WERI-Rb-1 (cell line): Measurements from ENCODE around the gene SORCS2.

Experiments
- DNase-seq: peaks from one replicate; pipeline ENCODE4 v3.0.0-alpha.2; 2020
- H3K27ac ChIP-seq: fragments of 250-450 bp; sonication (Bioruptor Pico); 2 replicates; pipeline ENCODE4 v1.5.1; 2020; ENCODE audit warnings: mild to moderate bottlenecking, moderate library complexity
- H3K27me3 ChIP-seq: fragments of 250-450 bp; sonication (Bioruptor Pico); 2 replicates; pipeline ENCODE4 v1.5.1; 2021; ENCODE audit warnings: mild to moderate bottlenecking, low read depth, moderate library complexity; ENCODE audit not compliant: insufficient read depth, severe bottlenecking
- H3K36me3 ChIP-seq: fragments of 250-450 bp; sonication (Bioruptor Pico); 2 replicates; pipeline ENCODE4 v1.5.1; 2020; ENCODE audit warnings: mild to moderate bottlenecking, moderate library complexity
- H3K4me3 ChIP-seq: 2 replicates; pipeline ENCODE4 v1.5.1; 2011; ENCODE audit warnings: low read depth, mild to moderate bottlenecking, control low read depth, low read length
- H3K9me3 ChIP-seq: fragments of 250-450 bp; sonication (Bioruptor Pico); 2 replicates; pipeline ENCODE4 v1.5.1; 2021; ENCODE audit warnings: mild to moderate bottlenecking, moderate library complexity; ENCODE audit not compliant: severe bottlenecking
- TF ChIP-seq, protein P1 (sequence below): IDR thresholded peaks from 2 replicates; pipeline ENCODE4 v1.5.1; 2011; ENCODE audit warnings: low read depth, mild to moderate bottlenecking, control low read depth, inconsistent platforms, low read length

Gene SORCS2

GRCh38 chr4:7717946-7718490, 525.7 kb downstream of the SORCS2 start:
- H3K36me3 ChIP-seq = peaks cover 27% of the 10 kb centered on the region
- TF ChIP-seq, protein P1, sequence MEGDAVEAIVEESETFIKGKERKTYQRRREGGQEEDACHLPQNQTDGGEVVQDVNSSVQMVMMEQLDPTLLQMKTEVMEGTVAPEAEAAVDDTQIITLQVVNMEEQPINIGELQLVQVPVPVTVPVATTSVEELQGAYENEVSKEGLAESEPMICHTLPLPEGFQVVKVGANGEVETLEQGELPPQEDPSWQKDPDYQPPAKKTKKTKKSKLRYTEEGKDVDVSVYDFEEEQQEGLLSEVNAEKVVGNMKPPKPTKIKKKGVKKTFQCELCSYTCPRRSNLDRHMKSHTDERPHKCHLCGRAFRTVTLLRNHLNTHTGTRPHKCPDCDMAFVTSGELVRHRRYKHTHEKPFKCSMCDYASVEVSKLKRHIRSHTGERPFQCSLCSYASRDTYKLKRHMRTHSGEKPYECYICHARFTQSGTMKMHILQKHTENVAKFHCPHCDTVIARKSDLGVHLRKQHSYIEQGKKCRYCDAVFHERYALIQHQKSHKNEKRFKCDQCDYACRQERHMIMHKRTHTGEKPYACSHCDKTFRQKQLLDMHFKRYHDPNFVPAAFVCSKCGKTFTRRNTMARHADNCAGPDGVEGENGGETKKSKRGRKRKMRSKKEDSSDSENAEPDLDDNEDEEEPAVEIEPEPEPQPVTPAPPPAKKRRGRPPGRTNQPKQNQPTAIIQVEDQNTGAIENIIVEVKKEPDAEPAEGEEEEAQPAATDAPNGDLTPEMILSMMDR = no peak
- H3K4me3 ChIP-seq = no peak overlapping the region
- H3K9me3 ChIP-seq = no peaks in the 10 kb centered on the region
- no peak overlapping the region for H3K27ac ChIP-seq
- DNase-seq = no peak
- no peaks in the 10 kb centered on the region for H3K27me3 ChIP-seq

DNA sequence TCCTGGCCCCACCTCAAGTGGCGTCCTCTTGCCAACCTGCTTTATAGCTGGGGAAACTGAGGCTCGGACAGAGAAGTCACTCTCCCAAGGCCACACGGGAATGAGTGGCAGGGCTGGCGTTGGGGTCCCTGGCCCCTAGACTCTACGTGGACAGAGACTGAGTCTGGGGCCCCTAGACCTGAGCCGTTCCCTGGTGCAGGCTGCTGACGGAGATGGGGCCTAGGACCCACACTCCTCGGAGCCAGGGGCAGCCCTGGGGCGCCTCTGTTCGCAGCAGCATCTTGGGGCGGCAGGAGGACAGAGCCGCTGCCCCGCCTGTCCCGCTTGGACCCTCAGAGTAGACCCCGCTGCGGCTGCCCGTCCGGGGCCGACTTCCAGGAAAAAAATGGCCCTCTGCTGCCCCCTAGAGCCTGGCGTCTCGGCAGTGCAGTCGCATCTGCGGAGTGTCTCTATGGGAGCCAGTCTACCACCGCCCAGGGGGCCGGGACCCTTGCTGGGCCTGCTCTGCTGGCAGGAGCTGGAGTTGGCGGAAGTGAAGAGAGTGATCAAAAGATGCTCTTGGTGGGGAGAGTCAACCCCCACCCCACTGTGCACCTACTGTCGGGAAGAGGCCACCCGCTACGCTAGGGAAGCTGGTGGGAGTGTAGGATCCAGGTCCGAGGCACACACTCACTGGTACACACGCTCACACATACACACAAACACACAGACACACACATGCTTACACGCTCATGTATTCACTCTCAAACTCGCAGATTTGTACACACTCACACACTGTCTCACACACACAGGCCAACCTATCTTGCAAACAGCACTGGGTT, 527.2 kb downstream of the SORCS2 start:
- peak; percentile 81 for DNase-seq
- peaks cover 21% of the 10 kb centered on the region for H3K36me3 ChIP-seq
- no peaks in the 10 kb centered on the region for H3K9me3 ChIP-seq
- H3K4me3 ChIP-seq = no peak overlapping the region
- no peak overlapping the region for H3K27ac ChIP-seq
- TF ChIP-seq, protein P1 = peak; percentile 85
- H3K27me3 ChIP-seq = no peaks in the 10 kb centered on the region

- no peaks in the 10 kb centered on the region for H3K9me3 ChIP-seq
- no peaks in the 10 kb centered on the region for H3K27me3 ChIP-seq
- no peak for DNase-seq
- peaks cover 25% of the 10 kb centered on the region for H3K36me3 ChIP-seq
- no peak overlapping the region for H3K4me3 ChIP-seq
- TF ChIP-seq, protein P1 = 0 out of 2 replicates have a peak, but pooled peaks have one; percentile 4
- no peak overlapping the region for H3K27ac ChIP-seq
Observed at GRCh38 chr4:7721984-7722551, 529.7 kb downstream of the SORCS2 start.

- TF ChIP-seq, protein P1 = no peak
- DNase-seq = no peak
- Histone ChIP-seq H3K27ac (no peak overlapping the region), H3K27me3 (no peaks in the 10 kb centered on the region), H3K9me3 (no peaks in the 10 kb centered on the region), H3K4me3 (no peak overlapping the region), H3K36me3 (peaks cover 28% of the 10 kb centered on the region)
Observed at GRCh38 chr4:7722766-7723387, 530.5 kb downstream of the SORCS2 start.

GRCh38 chr4:7723625-7724024, 531.3 kb downstream of the SORCS2 start:
- TF ChIP-seq, protein P1 = no peak
- Histone ChIP-seq H3K4me3 (no peak overlapping the region), H3K36me3 (peaks cover 33% of the 10 kb centered on the region), H3K9me3 (no peaks in the 10 kb centered on the region), H3K27ac (no peak overlapping the region), H3K27me3 (no peaks in the 10 kb centered on the region)
- DNase-seq = no peak
